AG04450 (cell line): ENCODE measurements around the gene HYPK. TPM values are rescaled to one million over a fixed set of nuclear protein-coding genes. Genes with fewer than 3 reads are reported as not detected.
"Not testable (repeated sequence)": the region's sequence is repeated elsewhere in the genome, so short reads cannot be mapped to it uniquely, and the experiment has no call there.

Source experiments
- CTCF ChIA-PET: fragments of 300-600, 350-600 bp; formaldehyde crosslinking; extraction: SDS; loops from one replicate; lab custom pipeline; 2022; ENCODE audit warnings: antibody characterized with exemption, inconsistent platforms; lab: Charles Lee
- POLR2A ChIA-PET: fragments of 350-600 bp; formaldehyde crosslinking; extraction: SDS; loops from one replicate; lab custom pipeline; 2021; ENCODE audit warnings: antibody characterized with exemption, inconsistent platforms; lab: Yijun Ruan, JAX
- DNase-seq: peaks from one replicate; pipeline ENCODE4 v3.0.0-alpha.2; 2011; ENCODE audit warnings: low read depth, low spot score
- H3K27ac ChIP-seq: one replicate; pipeline ENCODE4 v1.5.1; 2012; ENCODE audit warnings: low read depth, low read length, control low read depth
- H3K27me3 ChIP-seq: one replicate; pipeline ENCODE4 v1.6.0; 2012; ENCODE audit warnings: low read length; ENCODE audit not compliant: control insufficient read depth, insufficient read depth
- H3K4me3 ChIP-seq: 2 replicates; pipeline ENCODE4 v1.5.1; 2011; ENCODE audit warnings: mild to moderate bottlenecking, low read depth, low read length, control low read depth
- H3K9me3 ChIP-seq: 2 replicates; pipeline ENCODE4 v1.5.1; 2012; ENCODE audit warnings: low read length; ENCODE audit not compliant: control insufficient read depth, insufficient read depth
- polyA plus RNA-seq: library from polyadenylated mRNA; depleted of rRNA; stranded (reverse); fragments of >200 nt; gene quantifications from 2 replicates; pipeline ENCODE4 v1.2.3, GENCODE V29; 2011
- TF ChIP-seq, protein P1 (sequence below): IDR thresholded peaks from 2 replicates; pipeline ENCODE4 v1.5.1; 2011; ENCODE audit warnings: low read depth, low read length, control low read depth, inconsistent platforms

HYPK gene
- polyA plus RNA-seq, 1 experiment, result 10.7 TPM

DNA sequence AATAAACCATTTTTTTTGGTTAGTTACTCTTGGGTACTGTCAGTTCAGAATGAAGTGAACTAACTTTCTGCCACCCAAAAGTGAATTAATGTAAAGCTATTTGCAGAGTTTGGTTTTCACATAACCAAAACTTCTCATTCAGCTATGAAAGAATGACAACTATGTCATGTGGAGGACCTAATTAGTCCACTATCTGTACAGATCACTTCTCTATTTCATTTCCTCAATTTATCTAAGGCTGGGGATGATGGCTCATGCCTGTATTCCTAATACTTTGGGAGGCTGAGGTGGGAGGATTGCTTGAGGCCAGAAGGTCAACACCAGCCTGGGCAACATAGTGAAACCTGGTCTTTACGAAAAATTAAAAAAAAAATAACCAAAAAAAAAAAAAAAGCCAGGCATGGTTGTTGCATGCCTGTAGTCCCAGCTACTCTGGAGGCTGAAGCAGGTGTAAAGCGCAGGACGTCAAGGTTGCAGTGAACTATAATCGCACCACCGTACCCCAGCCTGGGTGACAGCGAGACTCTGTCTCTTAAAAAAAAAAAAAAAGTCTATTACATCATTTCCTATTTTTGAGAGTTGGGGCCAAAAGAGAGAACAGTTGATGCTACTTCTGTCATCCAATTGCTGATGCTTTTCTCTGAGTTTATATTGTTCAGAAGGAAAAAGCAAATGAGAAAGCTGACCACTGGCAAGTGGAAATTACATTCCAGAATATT lies 8.7 kb downstream of the HYPK start:
- ChIA-PET POLR2A (interaction anchor here (0.7 kb wide), 1 partner anchor 12 kb away, joined by 4 read pairs; no protein-coding TSS in a partner anchor), CTCF (interaction anchor here (0.6 kb wide), 1 partner anchor 105 kb away, joined by 6 read pairs; no protein-coding TSS in a partner anchor)
- TF ChIP-seq, protein P1, sequence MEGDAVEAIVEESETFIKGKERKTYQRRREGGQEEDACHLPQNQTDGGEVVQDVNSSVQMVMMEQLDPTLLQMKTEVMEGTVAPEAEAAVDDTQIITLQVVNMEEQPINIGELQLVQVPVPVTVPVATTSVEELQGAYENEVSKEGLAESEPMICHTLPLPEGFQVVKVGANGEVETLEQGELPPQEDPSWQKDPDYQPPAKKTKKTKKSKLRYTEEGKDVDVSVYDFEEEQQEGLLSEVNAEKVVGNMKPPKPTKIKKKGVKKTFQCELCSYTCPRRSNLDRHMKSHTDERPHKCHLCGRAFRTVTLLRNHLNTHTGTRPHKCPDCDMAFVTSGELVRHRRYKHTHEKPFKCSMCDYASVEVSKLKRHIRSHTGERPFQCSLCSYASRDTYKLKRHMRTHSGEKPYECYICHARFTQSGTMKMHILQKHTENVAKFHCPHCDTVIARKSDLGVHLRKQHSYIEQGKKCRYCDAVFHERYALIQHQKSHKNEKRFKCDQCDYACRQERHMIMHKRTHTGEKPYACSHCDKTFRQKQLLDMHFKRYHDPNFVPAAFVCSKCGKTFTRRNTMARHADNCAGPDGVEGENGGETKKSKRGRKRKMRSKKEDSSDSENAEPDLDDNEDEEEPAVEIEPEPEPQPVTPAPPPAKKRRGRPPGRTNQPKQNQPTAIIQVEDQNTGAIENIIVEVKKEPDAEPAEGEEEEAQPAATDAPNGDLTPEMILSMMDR, result no peak
- no peaks in the 10 kb centered on the region for H3K9me3 ChIP-seq
- H3K27me3 ChIP-seq, result no peaks in the 10 kb centered on the region
- no peak overlapping the region for H3K4me3 ChIP-seq
- DNase-seq, result no peak
- no peak overlapping the region for H3K27ac ChIP-seq

DNA sequence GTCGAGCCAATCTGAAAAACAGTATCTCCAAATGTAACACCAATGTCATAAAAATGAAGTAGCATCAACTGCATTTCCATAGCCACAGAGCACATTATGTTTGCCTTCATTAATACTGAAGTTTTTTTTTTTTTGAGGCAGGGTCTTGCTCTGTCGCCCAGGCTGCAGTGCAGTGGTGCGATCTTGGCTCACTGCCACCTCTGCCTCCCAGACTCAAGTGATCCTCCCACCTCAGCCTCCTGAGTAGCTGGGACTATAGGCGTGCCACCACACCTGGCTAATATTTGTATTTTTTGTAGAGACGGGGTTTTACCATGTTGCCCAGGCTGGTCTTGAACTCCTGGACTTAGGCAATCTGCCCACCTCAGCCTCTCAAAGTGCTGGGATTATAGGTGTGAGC lies 14.7 kb downstream of the HYPK start:
- not testable (repeated sequence) for H3K27me3 ChIP-seq, H3K9me3 ChIP-seq, H3K4me3 ChIP-seq, H3K27ac ChIP-seq, DNase-seq
- CTCF ChIA-PET, result interaction anchor here (1.0 kb wide), 1 partner anchor 38 kb away, joined by 3 read pairs; the partner anchor contains the start of gene ELL3
- POLR2A ChIA-PET, result interaction anchor here (1.2 kb wide), 1 partner anchor 15 kb away, joined by 3 read pairs; the partner anchor contains the start of genes HYPK and SERINC4

DNA sequence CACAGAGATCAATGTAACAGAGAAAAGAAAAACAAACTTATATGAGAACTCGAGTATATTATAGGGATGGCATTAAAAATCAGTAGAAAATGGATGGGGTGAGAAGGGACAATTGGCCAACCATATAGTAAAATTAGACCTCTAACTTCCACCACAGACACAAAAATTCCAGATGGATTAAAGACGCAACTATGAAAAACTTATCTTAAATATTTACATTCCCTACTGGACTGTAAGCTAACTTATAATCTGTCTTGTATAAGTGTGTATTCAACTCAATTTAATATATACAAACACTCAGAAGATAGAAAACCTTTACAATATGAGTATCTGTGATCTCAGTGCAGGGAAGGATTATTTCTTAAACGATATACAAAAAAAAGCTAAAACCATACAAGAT lies 21.1 kb downstream of the HYPK start:
- Histone ChIP-seq H3K27ac (no peak overlapping the region), H3K9me3 (no peaks in the 10 kb centered on the region), H3K27me3 (no peaks in the 10 kb centered on the region), H3K4me3 (peak overlapping the region; percentile 31; the same call in 1 of the 2 replicates)
- DNase-seq, result peak; percentile 36
- TF ChIP-seq, protein P1, result no peak
- ChIA-PET POLR2A (interaction anchor here (0.6 to 1.9 kb wide), 7 partner anchors 21 to 605 kb away, joined by 3 to 18 read pairs (median 5); partner anchors contain the start of genes HYPK, SERF2 and SERINC4), CTCF (interaction anchor here (0.6 to 0.7 kb wide), 2 partner anchors 8 to 464 kb away, joined by 4 to 6 read pairs; no protein-coding TSS in a partner anchor)

DNA sequence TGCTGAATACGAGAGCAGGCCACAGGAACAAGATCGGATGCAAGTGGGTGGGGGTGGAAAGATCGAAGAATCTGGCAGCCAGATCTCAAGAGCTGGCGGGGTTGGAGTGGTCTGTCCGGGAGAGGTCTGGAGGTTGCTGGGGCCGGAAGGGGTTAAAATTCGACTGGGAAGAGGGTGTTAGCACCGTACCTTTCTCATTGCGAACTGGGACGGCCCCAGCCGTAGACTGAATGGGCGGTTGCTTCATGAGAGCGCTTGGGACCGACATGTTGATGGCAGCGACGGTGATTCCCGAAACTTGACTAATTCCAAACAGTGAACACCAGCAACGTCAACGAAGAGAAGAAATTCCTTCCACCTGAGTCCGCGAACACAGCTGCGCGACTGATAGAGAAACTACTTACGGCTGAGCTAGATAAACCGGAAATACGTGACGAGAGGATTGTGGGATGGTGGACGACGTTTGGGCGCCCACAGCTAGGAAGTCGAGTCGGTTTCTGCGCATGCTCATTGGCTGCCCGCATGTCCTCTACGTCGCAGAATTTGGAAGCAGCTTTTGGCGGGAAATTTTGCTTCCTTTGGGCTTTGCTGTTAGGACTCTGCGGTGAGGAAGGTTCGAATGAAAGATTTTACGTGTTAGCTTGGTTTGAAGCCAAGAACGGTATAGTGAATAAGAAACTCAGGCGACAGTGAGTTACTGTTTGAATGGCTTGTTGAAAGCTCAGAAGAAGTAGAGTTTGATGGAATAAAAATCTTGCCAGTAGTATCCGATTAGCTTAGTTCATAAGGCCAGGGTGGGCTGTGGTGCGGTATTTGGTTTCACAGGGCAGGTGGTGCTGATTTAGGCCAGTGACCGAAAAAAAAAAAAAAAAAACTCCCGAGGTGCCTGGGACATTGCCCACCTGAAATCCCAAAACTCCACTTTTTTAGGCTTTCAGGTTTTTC lies 24.2 kb downstream of the HYPK start, which contains the start of gene MFAP1:
Gene MFAP1 (minus strand): TSS at position 389 of the 945 bp plus-strand sequence. CDS start 121 bp downstream, at position 268.
- H3K9me3 ChIP-seq, result no peaks in the 10 kb centered on the region
- ChIA-PET POLR2A (interaction anchor here (0.5 to 1.3 kb wide), 7 partner anchors 24 to 666 kb away, joined by 3 to 12 read pairs (median 6); partner anchors contain the start of genes HYPK and SERINC4), CTCF (interaction anchor here (0.6 kb wide), 2 partner anchors 25 to 385 kb away, joined by 4 to 6 read pairs; no protein-coding TSS in a partner anchor)
- H3K4me3 ChIP-seq, result peak within 1 kb of the TSS; percentile 84
- DNase-seq, result peak; percentile 98
- H3K27ac ChIP-seq, result peak within 1 kb of the TSS; percentile 100
- TF ChIP-seq, protein P1, result no peak
- H3K27me3 ChIP-seq, result no peaks in the 10 kb centered on the region

DNA sequence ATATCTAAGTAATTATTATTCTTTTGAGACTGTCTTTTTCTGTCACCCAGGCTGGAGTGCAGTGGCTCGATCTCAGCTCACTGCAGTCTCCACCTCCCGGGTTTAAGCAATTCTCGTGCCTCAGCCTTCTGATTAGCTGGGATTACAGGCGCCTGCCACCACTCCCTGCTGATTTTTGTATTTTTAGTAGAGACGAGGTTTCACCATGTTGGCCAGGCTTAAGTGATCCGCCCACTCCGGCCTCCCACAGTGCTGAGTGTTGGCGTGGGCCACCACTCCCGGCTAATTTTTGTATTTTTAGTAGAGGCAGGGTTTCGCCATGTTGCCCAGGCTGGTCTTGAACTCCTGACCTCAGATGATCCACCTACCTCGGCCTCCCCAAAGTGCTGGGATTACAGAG lies 24.9 kb downstream of the HYPK start:
- H3K4me3 ChIP-seq, CTCF ChIA-PET, H3K27ac ChIP-seq, DNase-seq, H3K27me3 ChIP-seq, H3K9me3 ChIP-seq: not testable (repeated sequence)
- POLR2A ChIA-PET, result interaction anchor here (1.3 kb wide), 1 partner anchor 32 kb away, joined by 11 read pairs; no protein-coding TSS in a partner anchor
